ENCODE data around the gene PLA2R1. TPM values are rescaled to one million over a fixed set of nuclear protein-coding genes. Genes with fewer than 3 reads are reported as not detected.

PLA2R1 gene
- polyA plus RNA-seq, 4 donors, result 36.7 to 106 (median 71.6) TPM

GRCh38 chr2:159939946-159940345 is 122.5 kb downstream of the PLA2R1 start:
- DNase-seq (ENCODE audit: low read depth in 4 of 4, low spot score in 3 of 4), result no peak

GRCh38 chr2:159938395-159938794 is 124.0 kb downstream of the PLA2R1 start:
- no peak for DNase-seq (ENCODE audit: low read depth in 4 of 4, low spot score in 3 of 4)

- DNase-seq (ENCODE audit: low read depth in 4 of 4, low spot score in 3 of 4), result no peak
These were observed 125.9 kb downstream of the PLA2R1 start for GRCh38 chr2:159936471-159936870.

GRCh38 chr2:159933727-159934049 is 128.7 kb downstream of the PLA2R1 start:
- no peak for DNase-seq (ENCODE audit: low read depth in 4 of 4, low spot score in 3 of 4)

- DNase-seq (ENCODE audit: low read depth in 4 of 4, low spot score in 3 of 4), result no peak
These were observed 129.2 kb downstream of the PLA2R1 start for GRCh38 chr2:159933040-159933726.

GRCh38 chr2:159926695-159927094 is 135.7 kb downstream of the PLA2R1 start:
- DNase-seq (ENCODE audit: low read depth in 4 of 4, low spot score in 3 of 4), result no peak

GRCh38 chr2:159925975-159926374 is 136.4 kb downstream of the PLA2R1 start:
- no peak for DNase-seq (ENCODE audit: low read depth in 4 of 4, low spot score in 3 of 4)

- DNase-seq (ENCODE audit: low read depth in 4 of 4, low spot score in 3 of 4), result no peak
These were observed 139.9 kb downstream of the PLA2R1 start for GRCh38 chr2:159922563-159922962.

GRCh38 chr2:159921752-159922404 is 140.5 kb downstream of the PLA2R1 start:
- DNase-seq (ENCODE audit: low read depth in 4 of 4, low spot score in 3 of 4), result no peak

- DNase-seq (ENCODE audit: low read depth in 4 of 4, low spot score in 3 of 4), result no peak
These were observed 145.9 kb downstream of the PLA2R1 start for GRCh38 chr2:159916511-159916910.

- no peak for DNase-seq (ENCODE audit: low read depth in 4 of 4, low spot score in 3 of 4)
These were observed 148.5 kb downstream of the PLA2R1 start for GRCh38 chr2:159913900-159914299.

GRCh38 chr2:159912580-159912979 is 149.8 kb downstream of the PLA2R1 start:
- no peak for DNase-seq (ENCODE audit: low read depth in 4 of 4, low spot score in 3 of 4)

GRCh38 chr2:159910951-159911350 is 151.5 kb downstream of the PLA2R1 start:
- DNase-seq (ENCODE audit: low read depth in 4 of 4, low spot score in 3 of 4), result no peak

- no peak for DNase-seq (ENCODE audit: low read depth in 4 of 4, low spot score in 3 of 4)
These were observed 153.8 kb downstream of the PLA2R1 start for GRCh38 chr2:159908623-159909022.

- no peak for DNase-seq (ENCODE audit: low read depth in 4 of 4, low spot score in 3 of 4)
These were observed 154.5 kb downstream of the PLA2R1 start for GRCh38 chr2:159907909-159908308.

GRCh38 chr2:159905926-159906714 is 156.3 kb downstream of the PLA2R1 start:
- no peak for DNase-seq (ENCODE audit: low read depth in 4 of 4, low spot score in 3 of 4)

- DNase-seq (ENCODE audit: low read depth in 4 of 4, low spot score in 3 of 4), result no peak
These were observed 157.5 kb downstream of the PLA2R1 start for GRCh38 chr2:159904959-159905305.

- DNase-seq (ENCODE audit: low read depth in 4 of 4, low spot score in 3 of 4), result no peak
These were observed 158.1 kb downstream of the PLA2R1 start, which contains the start of gene LY75 for GRCh38 chr2:159904127-159904958. LY75 (minus strand) TSS chr2:159904756.

GRCh38 chr2:159903443-159904126 is 158.8 kb downstream of the PLA2R1 start:
- DNase-seq (ENCODE audit: low read depth in 4 of 4, low spot score in 3 of 4), result no peak

GRCh38 chr2:159902722-159903121 is 159.7 kb downstream of the PLA2R1 start:
- DNase-seq (ENCODE audit: low read depth in 4 of 4, low spot score in 3 of 4), result no peak

Measured in left renal pelvis (tissue), 4 donors.